COLO829 (cell line): ENCODE results near the gene BCL2L2.
"Not testable (repeated sequence)": the region's sequence is repeated elsewhere in the genome, so short reads cannot be mapped to it uniquely, and the experiment has no call there.

Source experiments
- DNase-seq: peaks from one replicate; pipeline ENCODE4 v3.0.0; 2012; ENCODE audit warnings: low spot score

BCL2L2 gene

DNA sequence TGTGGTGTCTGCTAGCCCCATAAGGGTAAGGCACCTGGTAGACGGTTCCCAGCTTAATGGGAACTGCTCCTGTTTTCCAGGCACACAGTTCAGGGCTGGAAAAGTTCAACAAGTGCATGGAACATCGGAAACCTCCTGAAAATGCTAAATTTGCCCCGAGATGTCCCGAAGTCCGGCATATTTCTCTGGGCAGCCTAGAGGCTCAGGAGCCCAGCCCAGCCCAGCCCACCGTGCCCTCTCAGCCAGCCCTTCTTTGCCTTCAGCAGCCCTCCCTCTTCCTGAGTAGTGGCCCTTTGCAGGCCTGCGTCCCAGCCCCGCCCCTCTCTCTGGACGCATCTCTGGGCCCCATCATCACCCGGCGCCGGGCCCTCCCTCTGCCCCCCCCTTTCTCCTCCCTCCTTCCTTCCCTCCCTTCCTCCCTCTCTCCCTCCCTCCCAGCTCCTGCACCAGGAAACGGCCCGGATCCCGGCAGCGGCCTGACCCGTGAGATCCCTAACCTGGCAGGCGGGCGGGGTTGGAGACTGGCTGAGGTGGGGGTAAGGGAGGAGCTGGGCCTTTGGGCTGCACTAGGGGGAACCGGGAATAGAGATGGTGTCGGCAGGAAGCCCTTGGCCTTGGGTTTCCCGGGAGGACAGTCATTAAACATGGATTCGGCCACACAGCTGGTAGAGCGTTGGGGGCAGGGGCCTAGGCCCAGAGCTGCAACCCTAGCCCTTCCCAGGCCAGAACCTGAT is at the start of gene BCL2L2:
Gene BCL2L2 (plus strand): TSS at position 422 of the 734 bp plus-strand sequence. CDS start 935 bp downstream, outside the sequence.
- DNase-seq: peak; percentile 65

DNA sequence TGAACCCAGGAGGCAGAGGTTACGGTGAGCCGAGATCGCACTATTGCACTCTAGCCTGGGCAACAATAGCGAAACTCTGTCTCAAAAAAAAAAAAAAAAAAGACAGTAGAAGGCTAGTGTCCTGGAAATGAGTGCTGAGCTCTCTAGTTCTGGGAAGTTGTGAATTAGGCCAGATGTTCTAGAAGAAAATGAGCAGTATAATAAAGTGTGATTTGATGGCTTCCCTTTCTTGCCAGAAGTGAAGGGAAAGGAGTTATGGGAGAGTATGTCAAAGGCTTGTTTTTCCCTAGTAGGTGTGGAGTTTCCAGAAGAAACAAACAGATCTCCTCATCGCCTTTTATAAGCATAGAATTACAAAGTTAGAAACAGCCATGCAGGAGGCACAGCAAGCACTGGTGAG is 48.4 kb upstream of the BCL2L2 start:
- no peak for DNase-seq

GRCh38 chr14:23259426-23259825 is 47.2 kb upstream of the BCL2L2 start:
- no peak for DNase-seq

DNA sequence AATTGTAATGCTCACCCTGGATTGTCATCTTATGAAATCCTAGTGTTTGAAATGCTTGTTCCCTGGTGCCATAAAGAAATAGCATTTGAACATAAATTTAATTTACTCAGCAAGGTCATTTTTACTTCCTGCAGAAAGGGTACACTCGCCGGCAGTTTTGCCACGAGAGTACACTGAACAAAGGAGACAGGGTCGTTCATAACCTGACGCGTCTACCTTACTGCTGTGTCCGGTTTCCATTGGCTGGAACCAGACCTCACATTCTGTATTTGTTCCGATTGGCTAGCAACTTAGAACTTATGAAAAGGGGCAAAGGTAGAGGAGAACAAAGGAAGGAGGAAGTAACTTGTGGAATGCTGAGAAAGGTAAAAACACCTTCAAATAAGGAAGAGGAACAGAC is 45.8 kb upstream of the BCL2L2 start:
- DNase-seq: not testable (repeated sequence)

DNA sequence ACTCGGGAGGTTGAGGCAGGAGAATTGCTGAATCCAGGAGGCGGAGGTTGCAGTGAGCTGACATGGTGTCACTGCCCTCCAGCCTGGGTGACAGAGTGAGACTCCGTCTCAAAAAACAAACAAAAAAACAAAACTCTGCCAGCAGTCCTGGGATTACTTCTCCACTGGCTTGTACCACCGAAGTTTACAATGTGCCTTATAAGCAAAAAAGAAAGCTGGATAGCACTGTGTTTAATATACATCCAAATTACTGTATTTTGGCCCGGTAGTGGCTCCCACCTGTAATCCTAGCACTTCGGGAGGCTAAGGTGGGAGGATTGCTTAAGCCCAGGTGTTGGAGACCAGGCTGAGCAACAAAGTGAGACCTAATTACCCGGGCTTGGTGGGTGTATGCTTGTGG is 37.4 kb upstream of the BCL2L2 start:
- no peak for DNase-seq

DNA sequence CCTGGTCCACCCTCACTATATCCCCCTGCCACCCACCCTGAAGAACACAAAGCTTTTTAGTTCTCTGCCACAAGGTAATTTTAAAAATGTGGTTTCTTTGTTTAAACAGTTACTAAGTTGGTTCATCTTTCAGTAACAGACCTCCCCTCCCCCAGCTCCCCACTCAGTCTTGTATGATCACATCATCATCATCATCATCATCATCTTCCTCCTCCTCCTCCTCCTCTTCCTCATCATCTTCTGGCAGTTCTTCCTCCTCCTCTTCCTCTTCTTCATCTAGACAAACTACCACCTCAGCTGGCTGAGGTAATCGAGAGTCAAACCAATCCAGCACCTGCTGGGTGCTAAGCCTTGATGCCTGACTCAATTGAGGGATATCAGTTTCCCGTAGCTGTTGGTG is 31.2 kb upstream of the BCL2L2 start:
- no peak for DNase-seq

DNA sequence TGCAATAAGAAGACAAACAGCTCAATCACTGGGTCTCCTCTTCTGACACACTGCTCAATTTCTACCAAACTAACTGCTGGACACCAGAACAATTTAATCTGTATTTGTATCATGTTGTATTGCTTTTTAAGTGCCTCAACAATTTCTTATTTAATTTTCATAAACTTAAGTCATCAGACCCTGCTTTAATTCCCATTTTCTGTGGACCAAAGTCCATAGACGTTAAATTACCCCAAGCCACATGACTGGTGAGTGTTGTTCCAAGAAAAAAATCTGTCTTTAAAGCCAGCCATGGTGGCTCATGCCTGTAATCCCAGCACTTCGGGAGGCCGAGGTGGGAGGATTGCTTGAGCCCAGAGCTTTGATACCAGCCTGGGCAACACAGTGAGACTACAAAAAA is 29.4 kb upstream of the BCL2L2 start:
- DNase-seq: no peak

GRCh38 chr14:23277928-23278327 is 28.7 kb upstream of the BCL2L2 start:
- DNase-seq: not testable (repeated sequence)

DNA sequence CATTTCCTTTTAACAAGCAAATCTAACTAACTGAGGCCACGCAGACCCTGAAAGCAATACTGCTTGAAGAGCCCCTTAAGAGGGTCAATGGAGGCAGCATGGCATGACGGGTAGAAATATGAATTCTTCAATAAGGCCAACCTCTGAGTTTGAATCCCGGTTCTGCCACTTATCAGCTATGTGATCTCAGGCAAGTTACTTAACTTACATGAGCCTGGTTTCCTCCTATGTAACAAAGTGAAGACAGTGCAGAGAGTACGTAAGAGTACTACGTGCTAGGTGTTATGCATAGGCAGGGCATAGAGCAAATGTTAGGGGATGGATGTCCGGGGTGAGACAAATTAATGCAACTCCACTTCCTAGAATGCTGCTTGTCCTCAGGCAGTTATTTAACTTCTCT is 25.4 kb upstream of the BCL2L2 start:
- DNase-seq: no peak

GRCh38 chr14:23284654-23285529 is 21.7 kb upstream of the BCL2L2 start:
- no peak for DNase-seq

- no peak for DNase-seq
Observed at GRCh38 chr14:23285530-23286019, 21.1 kb upstream of the BCL2L2 start.

DNA sequence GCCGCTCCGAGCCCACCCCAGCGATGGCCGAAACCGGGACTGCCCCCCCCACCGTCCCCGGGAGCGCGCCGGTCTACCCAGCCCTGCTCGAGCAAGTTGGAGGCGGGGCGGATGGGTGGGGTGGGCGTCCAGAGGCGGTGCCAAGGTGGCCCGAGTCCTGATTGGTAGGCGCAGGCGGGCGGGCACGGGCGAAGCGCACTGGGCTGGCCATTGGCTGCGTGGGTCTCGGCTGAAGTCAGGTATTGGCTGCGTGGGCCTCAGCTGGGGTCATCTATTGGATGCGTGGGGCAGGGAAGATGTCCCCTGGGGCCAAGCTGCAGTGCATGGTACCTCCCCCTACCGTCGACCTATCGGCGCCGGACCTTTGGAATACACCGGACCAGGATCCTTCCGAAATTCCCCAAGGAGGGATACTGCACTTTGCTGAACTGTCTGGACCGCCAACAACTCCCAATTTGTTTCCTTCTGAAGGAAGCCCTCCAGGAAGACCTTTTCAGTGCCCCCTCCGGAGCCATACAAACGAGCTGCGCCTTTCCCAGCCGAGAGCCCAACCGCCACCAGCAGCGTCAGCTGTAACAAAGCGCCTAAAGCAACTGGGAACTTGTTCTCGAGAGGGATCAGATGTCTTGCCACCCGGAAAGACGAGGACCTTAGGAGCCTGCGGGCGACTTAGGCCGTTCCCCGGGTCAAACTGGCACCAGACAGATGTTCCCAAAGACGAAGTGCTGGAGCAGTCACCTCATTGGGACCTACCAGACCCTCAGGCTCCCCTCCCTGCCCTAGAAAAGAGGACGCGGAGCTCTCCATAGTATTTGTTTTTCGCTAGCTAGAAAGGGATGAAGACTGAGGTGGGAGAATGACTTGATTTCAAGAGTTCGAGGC is 20.4 kb upstream of the BCL2L2 start, which contains the start of gene HOMEZ:
Gene HOMEZ (minus strand): TSS at position 113 of the 882 bp plus-strand sequence. CDS start 180 bp downstream, outside the sequence.
- DNase-seq: peak; percentile 95

GRCh38 chr14:23286902-23287479 is 19.6 kb upstream of the BCL2L2 start:
- DNase-seq: no peak

DNA sequence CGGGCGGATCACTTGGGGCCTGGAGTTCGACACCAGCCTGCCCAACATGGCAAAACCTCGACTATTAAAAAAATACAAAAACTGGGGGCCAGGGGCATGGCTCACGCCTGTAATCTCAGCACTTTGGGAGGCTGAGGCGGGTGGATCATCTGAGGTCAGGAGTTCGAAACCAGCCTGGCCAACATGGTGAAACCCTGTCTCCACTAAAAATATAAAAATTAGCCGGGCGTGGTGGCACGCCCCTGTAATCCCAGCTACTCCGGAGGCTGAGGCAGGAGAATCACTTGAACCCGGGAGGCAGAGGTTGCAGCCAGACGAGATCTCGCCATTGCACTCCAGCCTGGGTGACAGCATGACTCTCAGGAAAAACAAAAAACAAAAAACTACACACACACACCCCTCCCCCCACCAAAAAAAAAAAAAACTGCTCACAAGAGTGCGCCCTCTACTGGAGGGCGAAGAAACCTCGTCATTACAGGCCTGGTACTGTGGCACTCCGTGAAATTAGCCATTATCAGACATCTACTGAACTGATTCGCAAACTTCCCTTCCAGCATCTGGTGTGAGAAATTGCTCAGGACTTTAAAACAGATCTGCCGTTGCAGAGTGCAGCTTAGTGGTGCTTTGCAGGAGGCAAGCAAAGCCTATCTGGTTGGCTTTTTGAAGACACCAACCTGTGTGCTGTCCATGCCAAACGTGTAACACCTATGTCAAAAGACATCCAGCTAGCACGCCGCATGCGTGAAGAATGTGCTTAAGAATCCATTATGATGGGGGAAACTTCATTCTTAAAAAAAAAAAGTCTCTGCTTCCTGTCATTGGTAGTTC is 11.7 kb upstream of the BCL2L2 start:
- peak; percentile 33 for DNase-seq

- DNase-seq: peak; percentile 24
Observed at GRCh38 chr14:23296012-23296777, 10.4 kb upstream of the BCL2L2 start.

GRCh38 chr14:23297096-23297495 is 9.5 kb upstream of the BCL2L2 start:
- no peak for DNase-seq

GRCh38 chr14:23297611-23298277 is 8.9 kb upstream of the BCL2L2 start:
- no peak for DNase-seq

DNA sequence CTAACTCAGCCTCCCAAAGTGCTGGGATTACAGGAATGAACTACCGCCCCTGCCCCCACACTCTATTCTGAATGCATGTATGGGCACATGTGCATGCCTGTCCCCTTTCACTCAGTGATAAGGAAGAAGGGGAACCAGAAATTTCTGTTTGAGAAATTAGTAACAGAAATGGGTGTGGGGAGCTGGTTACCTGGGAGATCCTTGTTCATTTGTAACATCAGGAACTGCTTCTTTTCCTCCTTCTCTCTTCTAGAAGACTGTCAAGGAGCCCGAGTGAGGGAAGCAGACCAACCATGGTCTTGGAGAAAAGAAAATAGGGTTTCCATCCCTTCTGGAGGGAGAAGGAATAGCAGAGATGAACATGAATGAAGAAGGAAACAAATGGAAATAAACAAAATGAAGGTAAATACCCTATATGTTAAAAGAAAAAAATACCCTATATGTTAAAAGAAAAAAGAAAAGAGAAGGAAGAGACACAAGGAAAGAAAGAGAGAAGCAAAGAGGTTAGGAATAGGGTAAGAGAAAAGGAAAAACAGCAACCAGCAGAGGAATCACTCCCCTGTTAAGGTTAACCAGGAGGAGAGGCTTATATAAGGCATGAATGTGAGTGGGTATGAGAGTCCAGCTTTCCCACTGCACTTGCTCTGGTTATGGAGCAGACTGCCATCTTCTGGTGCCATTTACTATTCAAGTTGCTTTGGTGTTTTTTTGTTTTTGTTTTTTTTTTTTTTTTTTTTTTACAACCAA is 7.2 kb upstream of the BCL2L2 start:
- peak; percentile 66 for DNase-seq
